ENCODE measurements around the gene LONRF2. TPM values are rescaled to one million over a fixed set of nuclear protein-coding genes. Genes with fewer than 3 reads are reported as not detected.

Gene LONRF2
- total RNA-seq, 1 experiment from 2014 or later: 3.5 TPM

GRCh38 chr2:100286318-100286717, 36.0 kb downstream of the LONRF2 start:
- peak; percentile 21 for DNase-seq (ENCODE audit: low spot score)
- ChIA-PET CTCF (interaction anchor here (0.7 kb wide), 1 partner anchor 24 kb away, joined by 4 read pairs; no protein-coding TSS in a partner anchor), POLR2A (ENCODE audit: low non-redundant PET) (interaction anchor here (0.6 to 0.7 kb wide), 2 partner anchors 80 to 141 kb away, joined by 3 read pairs; no protein-coding TSS in a partner anchor)
- H3K4me1 ChIP-seq (ENCODE audit: insufficient read depth, low read length, poor library complexity, severe bottlenecking): peaks cover 33% of the 10 kb centered on the region
- TF ChIP-seq EZH2 (IDR thresholded peaks at IDR 0.05; ENCODE audit: borderline replicate concordance, low read depth, low read length, poor library complexity, severe bottlenecking) (no peak), CTCF (conservative IDR thresholded peaks at IDR 0.05; ENCODE audit: low read depth, low read length) (no peak)
- peak overlapping the region; percentile 27 for H3K27ac ChIP-seq (ENCODE audit: low read depth, low read length, poor library complexity, severe bottlenecking)
- no peak overlapping the region for H3K4me3 ChIP-seq (ENCODE audit: low read depth, low read length, poor library complexity, severe bottlenecking)
- no peaks in the 10 kb centered on the region for H3K9me3 ChIP-seq (ENCODE audit: low read depth, low read length, poor library complexity, severe bottlenecking)
- intact Hi-C loops (cut with micrococcal nuclease; ENCODE audit: unreplicated experiment): no loop called here
- no TSS peak for BruUV-seq (replicated peaks)
- no peaks in the 10 kb centered on the region for H3K36me3 ChIP-seq (ENCODE audit: insufficient read depth, low read length, poor library complexity, severe bottlenecking)
- no peaks in the 10 kb centered on the region for H3K27me3 ChIP-seq (replicated peaks; ENCODE audit: insufficient read depth, low read depth, low read length, poor library complexity)

- Histone ChIP-seq H3K9me3 (ENCODE audit: low read depth, low read length, poor library complexity, severe bottlenecking) (no peaks in the 10 kb centered on the region), H3K4me1 (ENCODE audit: insufficient read depth, low read length, poor library complexity, severe bottlenecking) (peaks cover 39% of the 10 kb centered on the region), H3K27ac (ENCODE audit: low read depth, low read length, poor library complexity, severe bottlenecking) (peak overlapping the region; percentile 27), H3K4me3 (ENCODE audit: low read depth, low read length, poor library complexity, severe bottlenecking) (no peak overlapping the region), H3K27me3 (replicated peaks; ENCODE audit: insufficient read depth, low read depth, low read length, poor library complexity) (no peaks in the 10 kb centered on the region), H3K36me3 (ENCODE audit: insufficient read depth, low read length, poor library complexity, severe bottlenecking) (no peaks in the 10 kb centered on the region)
- intact Hi-C loops (cut with micrococcal nuclease; ENCODE audit: unreplicated experiment): no loop called here
- TF ChIP-seq CTCF (conservative IDR thresholded peaks at IDR 0.05; ENCODE audit: low read depth, low read length) (no peak), EZH2 (IDR thresholded peaks at IDR 0.05; ENCODE audit: borderline replicate concordance, low read depth, low read length, poor library complexity, severe bottlenecking) (no peak)
- POLR2A ChIA-PET (ENCODE audit: low non-redundant PET): interaction anchor here (0.6 to 0.7 kb wide), 2 partner anchors 80 to 140 kb away, joined by 3 read pairs; no protein-coding TSS in a partner anchor
- no TSS peak for BruUV-seq (replicated peaks)
- CTCF ChIA-PET: interaction anchor here (0.7 kb wide), 1 partner anchor 23 kb away, joined by 4 read pairs; no protein-coding TSS in a partner anchor
- peak; percentile 76 for DNase-seq (ENCODE audit: low spot score)
These were observed 36.6 kb downstream of the LONRF2 start for GRCh38 chr2:100285691-100286090.

GRCh38 chr2:100285011-100285410, 37.3 kb downstream of the LONRF2 start:
- no peaks in the 10 kb centered on the region for H3K9me3 ChIP-seq (ENCODE audit: low read depth, low read length, poor library complexity, severe bottlenecking)
- H3K36me3 ChIP-seq (ENCODE audit: insufficient read depth, low read length, poor library complexity, severe bottlenecking): no peaks in the 10 kb centered on the region
- peaks cover 40% of the 10 kb centered on the region for H3K4me1 ChIP-seq (ENCODE audit: insufficient read depth, low read length, poor library complexity, severe bottlenecking)
- ChIA-PET POLR2A (ENCODE audit: low non-redundant PET) (no interaction called here), CTCF (no interaction called here)
- TF ChIP-seq EZH2 (IDR thresholded peaks at IDR 0.05; ENCODE audit: borderline replicate concordance, low read depth, low read length, poor library complexity, severe bottlenecking) (no peak), CTCF (conservative IDR thresholded peaks at IDR 0.05; ENCODE audit: low read depth, low read length) (no peak)
- no peak overlapping the region for H3K27ac ChIP-seq (ENCODE audit: low read depth, low read length, poor library complexity, severe bottlenecking)
- no peak for DNase-seq (ENCODE audit: low spot score)
- H3K27me3 ChIP-seq (replicated peaks; ENCODE audit: insufficient read depth, low read depth, low read length, poor library complexity): no peaks in the 10 kb centered on the region
- H3K4me3 ChIP-seq (ENCODE audit: low read depth, low read length, poor library complexity, severe bottlenecking): no peak overlapping the region
- intact Hi-C loops (cut with micrococcal nuclease; ENCODE audit: unreplicated experiment): no loop called here
- BruUV-seq (replicated peaks): no TSS peak
